ENCODE measurements around the gene PRPSAP2. TPM values are rescaled to one million over a fixed set of nuclear protein-coding genes. Genes with fewer than 3 reads are reported as not detected.

PRPSAP2 gene
- total RNA-seq, 4 donors from 2014 or later, result 20.9 to 27.6 (median 23.4) TPM

DNA sequence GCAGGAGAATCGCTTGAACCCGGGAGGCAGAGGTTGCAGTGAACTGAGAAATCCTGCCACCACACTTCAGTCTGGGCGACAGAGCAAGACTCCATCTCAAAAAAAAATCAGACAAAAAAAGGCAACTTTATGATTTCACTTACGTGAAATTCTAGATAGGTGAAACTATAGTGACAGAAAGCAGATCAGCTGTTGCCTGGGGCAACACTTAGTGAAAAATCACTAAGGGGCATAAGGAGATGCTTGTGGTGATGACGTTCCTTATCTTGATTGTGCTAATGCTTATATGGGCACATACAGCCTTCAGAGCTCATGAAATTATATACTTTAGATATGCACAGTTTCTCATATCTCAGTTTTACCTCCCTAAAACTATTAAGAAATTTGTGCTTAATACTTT lies 52.4 kb downstream of the PRPSAP2 start:
- no peaks in the 10 kb centered on the region for H3K27me3 ChIP-seq
- no peaks in the 10 kb centered on the region for H3K9me3 ChIP-seq
- no peak overlapping the region for H3K4me3 ChIP-seq
- no peak for ATAC-seq
- no peaks in the 10 kb centered on the region for H3K4me1 ChIP-seq
- peaks cover 0 to 82% of the 10 kb centered on the region in 2 donors for H3K36me3 ChIP-seq
- TF ChIP-seq POLR2AphosphoS5 (IDR thresholded peaks at IDR 0.05) (no peak), POLR2A (IDR thresholded peaks at IDR 0.05) (no peak), EP300 (IDR thresholded peaks at IDR 0.05) (no peak)
- TF ChIP-seq, protein P1, sequence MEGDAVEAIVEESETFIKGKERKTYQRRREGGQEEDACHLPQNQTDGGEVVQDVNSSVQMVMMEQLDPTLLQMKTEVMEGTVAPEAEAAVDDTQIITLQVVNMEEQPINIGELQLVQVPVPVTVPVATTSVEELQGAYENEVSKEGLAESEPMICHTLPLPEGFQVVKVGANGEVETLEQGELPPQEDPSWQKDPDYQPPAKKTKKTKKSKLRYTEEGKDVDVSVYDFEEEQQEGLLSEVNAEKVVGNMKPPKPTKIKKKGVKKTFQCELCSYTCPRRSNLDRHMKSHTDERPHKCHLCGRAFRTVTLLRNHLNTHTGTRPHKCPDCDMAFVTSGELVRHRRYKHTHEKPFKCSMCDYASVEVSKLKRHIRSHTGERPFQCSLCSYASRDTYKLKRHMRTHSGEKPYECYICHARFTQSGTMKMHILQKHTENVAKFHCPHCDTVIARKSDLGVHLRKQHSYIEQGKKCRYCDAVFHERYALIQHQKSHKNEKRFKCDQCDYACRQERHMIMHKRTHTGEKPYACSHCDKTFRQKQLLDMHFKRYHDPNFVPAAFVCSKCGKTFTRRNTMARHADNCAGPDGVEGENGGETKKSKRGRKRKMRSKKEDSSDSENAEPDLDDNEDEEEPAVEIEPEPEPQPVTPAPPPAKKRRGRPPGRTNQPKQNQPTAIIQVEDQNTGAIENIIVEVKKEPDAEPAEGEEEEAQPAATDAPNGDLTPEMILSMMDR (IDR thresholded peaks at IDR 0.05), result no peak
- no peak overlapping the region for H3K27ac ChIP-seq
- WGBS, 2 donors (ENCODE audit: low coverage in 1 of 2), result 91 to 94% methylated on average over 4 to 5 of the region's 5 CpGs

DNA sequence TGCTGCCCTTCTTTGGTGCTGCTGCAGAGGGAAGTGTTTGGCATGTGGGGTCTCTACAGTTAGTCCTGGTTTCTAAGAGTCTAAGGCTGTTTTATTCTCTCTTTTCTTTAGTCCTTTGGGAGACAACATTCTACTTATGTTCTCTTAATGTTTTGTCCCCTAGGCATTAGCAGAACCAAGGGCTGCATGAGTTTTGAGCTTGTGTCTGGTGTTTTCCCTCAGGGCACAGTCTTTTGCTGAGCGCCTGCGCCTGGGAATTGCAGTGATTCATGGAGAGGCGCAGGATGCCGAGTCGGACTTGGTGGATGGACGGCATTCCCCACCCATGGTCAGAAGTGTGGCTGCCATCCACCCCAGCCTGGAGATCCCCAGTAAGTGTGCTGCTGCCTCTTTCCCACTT lies 53.0 kb downstream of the PRPSAP2 start:
- no peaks in the 10 kb centered on the region for H3K27me3 ChIP-seq
- H3K4me1 ChIP-seq, result no peaks in the 10 kb centered on the region
- WGBS, 2 donors (ENCODE audit: low coverage in 1 of 2), result 70% methylated on average over 2 of the region's 6 CpGs; no CpG with 5 or more reads in 1 of the 2 donors
- H3K36me3 ChIP-seq, result peaks cover 0 to 82% of the 10 kb centered on the region in 2 donors
- no peak for ATAC-seq
- H3K4me3 ChIP-seq, result no peak overlapping the region
- TF ChIP-seq EP300 (IDR thresholded peaks at IDR 0.05) (no peak), POLR2AphosphoS5 (IDR thresholded peaks at IDR 0.05) (no peak), POLR2A (IDR thresholded peaks at IDR 0.05) (no peak)
- TF ChIP-seq, protein P1 (IDR thresholded peaks at IDR 0.05), result no peak
- H3K27ac ChIP-seq, result no peak overlapping the region
- no peaks in the 10 kb centered on the region for H3K9me3 ChIP-seq

DNA sequence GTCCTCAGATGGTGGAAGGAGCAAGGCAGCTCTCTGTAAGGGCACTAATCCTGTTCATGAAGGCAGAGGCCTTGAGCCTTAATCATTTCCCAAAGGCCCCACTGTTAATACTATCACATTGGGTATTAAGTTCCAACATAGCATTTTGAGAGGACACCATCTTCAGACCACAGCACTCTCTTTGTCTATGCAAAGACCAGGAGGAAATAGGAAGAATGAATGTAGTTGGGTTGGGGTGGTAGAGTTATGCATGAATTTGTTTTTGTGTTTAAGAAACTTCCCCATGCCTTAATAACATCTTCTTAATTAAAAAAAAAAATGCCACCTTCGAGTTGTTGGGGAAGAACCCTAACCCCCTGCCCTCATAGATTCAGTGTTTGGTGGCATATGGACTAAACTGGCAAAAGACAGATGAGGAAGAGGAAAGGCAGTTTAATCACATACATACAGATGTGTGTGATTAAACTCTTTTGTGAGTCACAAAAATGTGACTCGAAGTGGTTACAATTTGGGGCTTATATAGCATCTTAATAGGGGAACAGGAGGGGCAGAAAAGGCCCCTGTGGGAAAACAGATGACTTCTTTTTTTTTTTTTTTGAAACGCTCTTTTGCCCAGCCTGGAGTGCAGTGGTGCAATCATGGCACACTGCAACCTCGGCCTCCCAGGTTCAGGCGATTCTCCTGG lies 59.0 kb downstream of the PRPSAP2 start:
- TF ChIP-seq EP300 (IDR thresholded peaks at IDR 0.05), result no peak
- TF ChIP-seq, protein P1 (IDR thresholded peaks at IDR 0.05), result no peak
- H3K9me3 ChIP-seq, result no peaks in the 10 kb centered on the region
- ATAC-seq, result no peak

DNA sequence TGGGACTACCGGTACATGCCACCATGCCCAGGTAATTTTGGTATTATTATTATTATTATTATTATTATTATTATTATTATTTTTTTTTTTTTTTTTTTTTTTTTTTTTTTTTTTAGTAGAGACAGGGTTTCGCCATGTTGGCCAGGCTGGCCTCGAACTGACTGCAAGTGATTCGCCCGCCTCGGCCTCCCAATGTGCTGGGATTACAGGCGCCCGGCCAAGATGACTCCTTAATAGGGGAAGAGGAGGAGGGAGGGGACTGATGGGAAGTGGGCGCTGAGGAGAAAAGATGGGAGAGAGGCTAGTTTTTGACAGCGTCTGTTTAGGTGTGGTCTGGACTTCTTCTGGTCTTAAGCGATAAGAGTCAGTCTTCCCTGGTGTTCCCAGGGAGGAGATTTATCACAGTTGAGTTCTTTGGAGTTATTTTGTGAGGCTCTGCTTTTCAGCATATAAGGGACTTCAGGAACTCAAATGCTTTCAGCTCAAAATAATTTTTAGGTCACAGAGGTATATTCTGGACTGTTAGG lies 59.6 kb downstream of the PRPSAP2 start:
- ATAC-seq, result no peak
- H3K9me3 ChIP-seq, result no peaks in the 10 kb centered on the region
- no peak overlapping the region for H3K4me3 ChIP-seq
- no peaks in the 10 kb centered on the region for H3K27me3 ChIP-seq
- WGBS, 2 donors (ENCODE audit: low coverage in 1 of 2), result 82 to 93% methylated on average over 6 of the region's 11 CpGs
- H3K36me3 ChIP-seq, result peaks cover 0 to 59% of the 10 kb centered on the region in 2 donors
- TF ChIP-seq EP300 (IDR thresholded peaks at IDR 0.05) (no peak), POLR2AphosphoS5 (IDR thresholded peaks at IDR 0.05) (no peak), POLR2A (IDR thresholded peaks at IDR 0.05) (no peak)
- TF ChIP-seq, protein P1 (IDR thresholded peaks at IDR 0.05), result no peak
- H3K27ac ChIP-seq, result no peak overlapping the region
- H3K4me1 ChIP-seq, result peaks cover 0 to 29% (median 8%) of the 10 kb centered on the region in 3 donors

More for the DNA sequence above, 59.0 kb downstream of the PRPSAP2 start:
- 78% methylated on average over 4 to 5 of the region's 5 CpGs for WGBS, 2 donors (ENCODE audit: low coverage in 1 of 2)
- Histone ChIP-seq H3K27me3 (no peaks in the 10 kb centered on the region), H3K4me1 (peaks cover 0 to 23% (median 5%) of the 10 kb centered on the region in 3 donors), H3K27ac (no peak overlapping the region), H3K36me3 (peaks cover 0 to 65% of the 10 kb centered on the region in 2 donors), H3K4me3 (no peak overlapping the region)

DNA sequence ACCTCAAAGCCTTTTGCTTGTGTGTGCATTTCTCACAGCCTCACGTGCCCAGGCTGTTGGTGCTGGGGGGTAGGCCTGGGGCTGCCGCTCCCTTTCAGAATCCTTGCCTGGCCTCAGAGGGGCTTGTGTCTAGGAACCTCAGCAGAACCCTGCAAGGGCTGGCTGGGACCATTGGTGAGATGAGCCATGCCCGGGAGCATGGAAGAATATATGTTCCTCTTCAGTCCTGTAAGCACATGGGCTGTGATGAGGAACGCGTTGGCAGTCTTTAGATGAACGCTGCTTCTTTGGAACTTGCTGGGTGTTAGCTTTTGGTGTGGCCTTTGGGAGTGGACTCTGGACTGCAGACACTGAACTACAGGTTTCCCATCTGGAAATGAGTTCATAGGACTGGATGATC lies 62.0 kb downstream of the PRPSAP2 start:
- no peak for TF ChIP-seq POLR2AphosphoS5 (IDR thresholded peaks at IDR 0.05)
- TF ChIP-seq POLR2A (IDR thresholded peaks at IDR 0.05), result no peak
- TF ChIP-seq EP300 (IDR thresholded peaks at IDR 0.05), result no peak
- Histone ChIP-seq H3K4me3 (no peak overlapping the region), H3K4me1 (peaks cover 0 to 36% (median 8%) of the 10 kb centered on the region in 3 donors), H3K27ac (no peak overlapping the region), H3K27me3 (no peaks in the 10 kb centered on the region), H3K9me3 (no peaks in the 10 kb centered on the region), H3K36me3 (peaks cover 0 to 45% of the 10 kb centered on the region in 2 donors)
- WGBS, 2 donors (ENCODE audit: low coverage in 1 of 2), result 57 to 70% methylated on average over 3 to 4 of the region's 6 CpGs
- no peak for ATAC-seq

Measured in gastroesophageal sphincter (tissue), 4 donors.